H1 (cell line): ENCODE measurements around the gene ZNF23. TPM values are rescaled to one million over a fixed set of nuclear protein-coding genes. Genes with fewer than 3 reads are reported as not detected.

Experiments
- FOSL1 ChIP-seq: IDR thresholded peaks from 2 replicates; pipeline ENCODE4 v1.6.1; 2011; ENCODE audit warnings: mild to moderate bottlenecking, low read depth, low read length, moderate library complexity; ENCODE audit not compliant: insufficient read depth
- HDAC6 ChIP-seq: IDR thresholded peaks from one replicate; pipeline ENCODE4 v1.7.1; 2012; ENCODE audit warnings: low read depth, mild to moderate bottlenecking, inconsistent platforms, low read length, moderate library complexity
- JUN ChIP-seq: IDR thresholded peaks from 2 replicates; pipeline ENCODE4 v1.6.1; 2011; ENCODE audit warnings: low read depth, mild to moderate bottlenecking, improper control_type of control experiment, low read length
- KDM4A ChIP-seq: IDR thresholded peaks from one replicate; pipeline ENCODE4 v1.7.1; 2012; ENCODE audit warnings: low read depth, mild to moderate bottlenecking, moderate library complexity, low read length, inconsistent platforms; ENCODE audit not compliant: severe bottlenecking
- NANOG ChIP-seq: IDR thresholded peaks from 2 replicates; pipeline ENCODE4 v1.6.1; 2011; ENCODE audit warnings: low read length, low read depth, mild to moderate bottlenecking, inconsistent platforms; ENCODE audit not compliant: insufficient read depth, poor library complexity, severe bottlenecking
- polyA plus RNA-seq, 7 experiments: library from polyadenylated mRNA; depleted of rRNA in 3 of 7; stranded (reverse) in 5 of 7; unstranded in 2 of 7; fragments of >200 nt in 5 of 7; fragments of 200-250 nt in 2 of 7; gene quantifications; 1 replicate in 5 of 7; 2 replicates in 1 of 7; 4 replicates in 1 of 7; pipeline versions ENCODE4 v1.2.1 to v1.2.3, GENCODE V29; 2011 to 2013; ENCODE audit warnings: missing spikeins in 2 of 7, mixed read lengths in 2 of 7
- total RNA-seq: library from RNA; stranded (reverse); fragmentation: NEBNext Ultra II Directional; extraction: Animal tissue kit (Norgen Biotek cat#: 25700); gene quantifications from 2 replicates; pipeline ENCODE4 v1.2.1, GENCODE V29; 2021

The ZNF23 gene
- total and polyA plus RNA-seq, 2 of the 8 experiments (the other 6 are each of a cell fraction or from before 2014, with no cell fraction given): 2.4 to 10.2 TPM

GRCh38 chr16:71425746-71426068 lies 36.3 kb downstream of the ZNF23 start (continued):
- TF ChIP-seq NANOG (no peak), HDAC6 (no peak), JUN (no peak), FOSL1 (no peak), KDM4A (no peak)
- TF ChIP-seq, all 59 proteins: peak for 2
